Measurements from ENCODE around the gene SPSB2.

DNA sequence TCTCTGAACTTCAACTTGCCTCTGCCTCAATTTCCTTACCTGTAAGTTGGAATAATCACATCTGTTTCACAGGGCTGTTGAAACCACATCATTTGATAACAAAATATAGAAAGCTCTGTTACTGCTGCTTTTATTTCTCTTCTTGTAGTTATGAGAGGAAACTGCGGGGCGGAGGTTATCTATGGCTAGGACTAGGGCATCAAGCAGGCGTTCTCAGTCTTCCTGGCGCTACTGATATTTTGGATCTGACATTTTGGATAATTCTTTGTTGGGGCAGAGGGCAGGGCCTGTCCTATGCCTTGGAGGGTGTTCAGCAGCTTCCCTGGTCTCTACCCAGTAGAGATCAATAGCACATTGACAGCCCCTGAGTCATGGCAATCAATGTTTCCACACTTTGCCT lies 41.0 kb downstream of the SPSB2 start:
- TF ChIP-seq, protein P1, sequence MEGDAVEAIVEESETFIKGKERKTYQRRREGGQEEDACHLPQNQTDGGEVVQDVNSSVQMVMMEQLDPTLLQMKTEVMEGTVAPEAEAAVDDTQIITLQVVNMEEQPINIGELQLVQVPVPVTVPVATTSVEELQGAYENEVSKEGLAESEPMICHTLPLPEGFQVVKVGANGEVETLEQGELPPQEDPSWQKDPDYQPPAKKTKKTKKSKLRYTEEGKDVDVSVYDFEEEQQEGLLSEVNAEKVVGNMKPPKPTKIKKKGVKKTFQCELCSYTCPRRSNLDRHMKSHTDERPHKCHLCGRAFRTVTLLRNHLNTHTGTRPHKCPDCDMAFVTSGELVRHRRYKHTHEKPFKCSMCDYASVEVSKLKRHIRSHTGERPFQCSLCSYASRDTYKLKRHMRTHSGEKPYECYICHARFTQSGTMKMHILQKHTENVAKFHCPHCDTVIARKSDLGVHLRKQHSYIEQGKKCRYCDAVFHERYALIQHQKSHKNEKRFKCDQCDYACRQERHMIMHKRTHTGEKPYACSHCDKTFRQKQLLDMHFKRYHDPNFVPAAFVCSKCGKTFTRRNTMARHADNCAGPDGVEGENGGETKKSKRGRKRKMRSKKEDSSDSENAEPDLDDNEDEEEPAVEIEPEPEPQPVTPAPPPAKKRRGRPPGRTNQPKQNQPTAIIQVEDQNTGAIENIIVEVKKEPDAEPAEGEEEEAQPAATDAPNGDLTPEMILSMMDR (conservative IDR thresholded peaks at IDR 0.05; ENCODE audit: low read depth, low read length): no peak
- TF ChIP-seq EZH2phosphoT487 (IDR thresholded peaks at IDR 0.05; ENCODE audit: borderline replicate concordance, low read length): no peak
- TF ChIP-seq EZH2 (IDR thresholded peaks at IDR 0.05; ENCODE audit: low read length, unreplicated experiment): no peak

Measured in PC-3 (cell line).